Measurements from ENCODE around the gene HMG20B.
"Not testable (repeated sequence)": the region's sequence is repeated elsewhere in the genome, so short reads cannot be mapped to it uniquely, and the experiment has no call there.

HMG20B gene

DNA sequence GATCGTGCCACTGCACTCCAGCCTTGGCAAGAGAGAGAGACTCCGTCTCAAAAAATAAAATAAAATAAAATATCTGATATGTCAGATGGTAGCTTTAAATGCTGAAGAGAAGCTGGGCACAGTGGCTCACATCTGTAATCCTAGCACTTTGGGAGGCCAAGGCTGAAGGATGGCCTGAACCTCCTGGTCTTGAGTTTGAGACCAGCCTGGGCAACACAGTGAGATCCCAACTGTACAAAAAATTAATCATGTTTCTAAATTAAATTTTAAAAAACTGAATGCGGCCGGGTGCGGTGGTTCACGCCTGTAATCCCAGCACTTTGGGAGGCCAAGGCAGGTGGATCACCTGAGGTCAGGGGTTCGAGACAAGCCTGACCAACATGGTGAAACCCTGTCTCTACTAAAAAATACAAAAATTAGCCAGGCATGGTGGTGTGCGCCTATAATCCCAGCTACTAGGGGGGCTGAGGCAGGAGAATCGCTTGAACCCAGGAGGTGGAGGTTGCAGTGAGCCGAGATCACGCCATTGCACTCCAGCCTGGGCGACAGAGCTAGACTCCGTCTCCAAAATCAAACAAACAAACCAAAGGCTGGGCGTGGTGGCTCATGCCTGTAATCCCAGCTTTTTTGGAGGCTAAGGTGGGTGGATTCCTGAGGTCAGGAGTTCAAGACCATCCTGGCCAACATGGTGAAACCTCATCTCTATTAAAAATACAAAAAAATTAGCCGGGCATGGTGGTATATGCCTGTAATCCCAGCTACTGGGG lies 11.5 kb downstream of the HMG20B start:
- DNase-seq (ENCODE audit: low spot score), result not testable (repeated sequence)

DNA sequence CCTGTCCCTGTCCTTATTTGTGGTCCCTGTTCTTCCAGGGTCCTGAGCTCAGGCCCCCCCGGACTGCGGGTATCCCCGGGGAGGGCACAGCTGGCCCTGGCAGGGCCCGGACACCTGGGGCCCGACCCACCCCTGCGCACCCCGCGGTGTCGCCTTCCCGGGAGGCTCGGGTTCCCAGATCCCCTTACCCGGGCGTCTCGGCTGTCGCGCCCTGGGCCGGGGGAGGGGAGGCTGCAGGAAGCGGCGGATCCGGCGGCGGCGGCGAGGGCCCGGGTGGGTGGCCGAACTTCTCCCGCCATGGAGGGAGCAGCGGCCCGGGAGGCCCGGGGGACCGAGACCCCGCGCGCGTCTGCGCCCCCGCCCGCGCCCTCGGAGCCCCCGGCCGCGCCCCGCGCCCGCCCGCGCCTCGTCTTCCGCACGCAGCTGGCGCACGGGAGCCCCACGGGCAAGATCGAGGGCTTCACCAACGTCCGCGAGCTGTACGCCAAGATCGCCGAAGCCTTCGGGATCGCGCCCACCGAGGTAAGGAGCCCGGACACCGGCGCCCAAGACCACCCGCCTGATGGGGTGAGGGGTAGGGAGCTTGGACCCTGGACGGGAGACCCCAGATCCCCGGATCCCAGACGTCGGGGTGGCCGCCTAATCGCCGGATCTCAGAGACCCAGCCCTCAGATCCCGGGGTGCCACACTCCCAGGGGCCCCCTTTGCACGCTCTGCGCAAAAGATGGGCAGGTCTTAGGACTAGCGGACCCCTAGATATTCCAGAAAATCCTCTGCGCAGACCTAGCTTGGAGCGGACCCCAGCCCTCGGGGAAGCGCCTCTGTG lies 12.8 kb downstream of the HMG20B start, which contains the start of gene GIPC3:
GIPC3 (plus strand) TSS at position 178 of the 826 bp plus-strand sequence; CDS start at position 298, 120 bp downstream.
- no peak for DNase-seq (ENCODE audit: low spot score)

DNA sequence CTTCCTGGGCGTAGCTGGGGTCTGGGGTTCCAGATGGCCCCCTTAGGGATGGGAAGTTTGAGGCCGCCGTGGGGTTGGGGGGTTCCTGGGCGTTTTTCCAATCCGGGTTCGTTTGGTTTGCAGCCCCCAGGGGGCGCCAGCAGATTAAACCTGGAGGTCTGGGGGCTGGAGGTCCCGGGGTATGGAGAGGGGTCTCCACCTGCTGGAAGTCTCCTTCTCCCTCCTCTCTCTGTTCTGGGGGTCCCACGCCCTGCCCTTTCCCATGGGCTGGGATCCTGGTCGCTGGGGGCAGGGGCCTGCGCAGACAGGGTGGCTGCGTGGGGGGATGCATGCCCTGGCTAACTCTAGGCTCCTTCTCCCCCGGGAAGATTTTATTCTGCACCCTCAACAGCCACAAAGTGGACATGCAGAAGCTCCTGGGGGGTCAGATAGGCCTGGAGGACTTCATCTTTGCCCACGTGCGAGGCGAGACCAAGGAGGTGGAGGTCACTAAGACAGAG lies 13.4 kb downstream of the HMG20B start:
- DNase-seq (ENCODE audit: low spot score), result peak; percentile 53

DNA sequence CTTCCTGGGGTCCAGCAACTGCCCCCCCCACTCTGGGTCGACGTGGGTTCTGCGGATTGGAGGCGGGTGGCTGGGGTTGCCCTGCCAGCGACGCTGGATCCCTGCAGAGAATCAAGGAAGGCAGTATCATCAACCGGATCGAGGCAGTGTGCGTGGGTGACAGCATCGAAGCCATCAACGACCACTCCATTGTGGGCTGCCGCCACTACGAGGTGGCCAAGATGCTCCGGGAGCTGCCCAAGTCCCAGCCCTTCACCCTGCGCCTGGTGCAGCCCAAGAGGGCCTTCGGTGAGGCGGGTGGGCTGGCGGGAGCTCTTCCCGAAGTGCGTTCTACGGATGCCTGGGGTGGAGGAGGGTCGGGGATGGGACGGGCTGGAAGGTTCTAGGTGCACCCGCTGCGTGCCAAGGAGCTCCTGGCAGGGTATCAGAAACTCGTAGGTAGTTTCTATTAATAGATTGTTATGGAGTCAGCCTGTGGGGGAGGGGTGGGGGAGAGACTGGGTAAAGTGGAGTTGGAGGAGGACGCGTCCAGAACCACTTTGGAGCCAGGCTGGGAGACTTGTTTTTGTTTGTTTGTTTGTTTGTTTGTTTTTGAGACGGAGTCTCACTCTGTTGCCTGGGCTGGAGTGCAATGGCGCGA lies 14.1 kb downstream of the HMG20B start:
- DNase-seq (ENCODE audit: low spot score), result no peak

DNA sequence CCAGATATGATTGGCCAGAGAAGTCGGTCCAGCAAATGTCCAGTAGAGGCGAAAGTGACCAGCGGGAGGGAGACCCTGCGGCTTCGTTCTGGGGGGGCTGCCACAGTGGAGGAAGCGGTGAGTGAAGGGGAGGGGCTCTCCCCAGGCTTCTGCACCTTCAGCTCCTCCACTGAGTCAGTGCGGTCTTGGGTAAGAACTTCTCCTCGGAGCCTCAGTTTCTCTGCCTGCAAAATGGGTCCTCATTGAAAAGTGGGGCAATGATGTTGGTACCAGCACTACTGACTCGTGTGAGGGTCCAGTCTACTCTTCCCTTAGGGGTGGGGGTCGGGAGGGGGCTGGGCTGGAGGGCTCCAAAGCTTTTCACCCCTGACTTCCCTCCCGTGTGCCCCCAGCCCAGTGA lies 16.7 kb downstream of the HMG20B start:
- no peak for DNase-seq (ENCODE audit: low spot score)

DNA sequence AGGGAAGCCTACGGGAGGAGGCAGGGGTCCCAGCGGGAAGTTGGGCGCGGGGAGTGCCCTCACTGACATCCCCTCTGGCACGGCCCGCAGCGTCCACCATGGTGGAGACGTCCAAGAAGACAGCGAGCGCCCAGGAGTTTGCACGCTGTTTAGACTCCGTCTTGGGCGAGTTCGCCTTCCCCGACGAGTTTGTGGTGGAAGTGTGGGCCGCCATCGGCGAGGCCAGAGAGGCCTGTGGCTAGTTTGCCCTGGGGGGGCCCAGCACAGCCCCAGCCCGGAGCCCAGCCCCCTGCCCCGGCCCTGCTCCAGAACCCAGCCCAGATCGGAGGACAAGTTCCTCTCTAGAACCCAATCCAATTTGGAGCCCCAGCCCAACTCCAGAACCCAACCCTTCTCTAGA lies 17.2 kb downstream of the HMG20B start:
- no peak for DNase-seq (ENCODE audit: low spot score)

DNA sequence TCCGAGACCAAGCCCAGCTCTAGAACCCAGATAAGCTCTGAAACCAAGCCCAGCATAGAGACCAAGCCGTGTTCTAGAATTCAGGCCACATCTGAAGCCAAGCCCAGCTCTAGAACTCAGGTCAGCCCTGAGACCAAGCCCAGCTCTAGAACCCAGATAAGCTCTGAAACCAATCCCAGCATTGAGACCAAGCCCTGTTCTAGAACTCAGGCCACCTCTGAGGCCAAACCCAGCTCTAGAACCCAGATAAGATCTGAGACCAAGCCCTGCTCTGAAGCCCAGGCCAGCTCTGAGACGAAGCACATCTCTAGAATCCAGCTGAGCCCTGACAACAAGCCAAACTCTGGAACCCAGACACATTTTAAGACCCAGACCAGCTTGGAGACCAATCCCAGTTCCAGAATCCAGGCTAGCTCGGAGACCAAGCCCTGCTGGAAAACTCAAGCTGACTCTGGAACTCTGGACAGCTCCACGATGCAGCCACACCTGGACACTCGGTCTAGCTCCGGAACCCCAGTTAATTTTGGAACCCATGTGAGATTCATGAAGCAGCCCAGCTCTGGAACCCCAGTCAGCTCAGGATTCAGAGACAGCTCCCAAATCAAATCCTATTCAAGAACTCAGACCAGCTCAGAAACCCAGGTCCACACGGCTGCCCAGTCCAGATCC lies 18.4 kb downstream of the HMG20B start:
- DNase-seq (ENCODE audit: low spot score), result no peak

DNA sequence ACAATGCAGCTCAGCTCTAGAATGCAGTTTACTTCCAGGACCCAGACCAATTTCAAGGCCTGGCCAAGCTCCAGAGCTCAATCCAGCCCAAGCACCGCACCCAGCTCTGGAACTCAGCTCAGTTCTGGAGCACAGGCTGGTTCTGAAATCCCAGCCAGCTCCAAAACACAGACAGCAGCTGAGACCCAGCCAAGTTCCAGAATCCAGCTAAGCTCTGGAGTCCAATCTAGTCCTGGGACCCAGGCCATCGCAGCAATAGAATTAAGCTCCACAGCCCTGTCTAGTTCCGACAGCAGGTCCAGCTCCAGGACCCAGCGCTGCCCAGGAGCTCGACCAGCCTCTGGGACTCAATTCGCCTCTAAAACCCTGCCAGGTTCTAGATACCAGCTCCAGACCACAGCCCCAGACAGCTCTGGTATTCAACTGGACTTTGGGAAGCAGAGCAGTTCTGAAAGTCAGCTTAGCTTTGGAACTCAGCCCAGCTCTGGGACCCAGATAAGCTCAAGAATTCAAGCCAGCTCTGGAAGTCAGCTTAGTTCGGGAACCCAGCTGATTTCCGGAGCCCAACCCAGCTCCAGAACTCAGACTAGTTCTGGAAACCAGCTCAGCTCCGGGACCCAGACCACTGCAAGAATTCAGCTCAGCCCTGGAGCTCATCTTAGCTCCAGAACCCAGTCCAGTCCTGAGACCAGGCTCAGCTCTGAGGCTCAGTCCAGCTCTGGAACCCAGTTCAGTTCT lies 19.3 kb downstream of the HMG20B start:
- DNase-seq (ENCODE audit: low spot score), result no peak

DNA sequence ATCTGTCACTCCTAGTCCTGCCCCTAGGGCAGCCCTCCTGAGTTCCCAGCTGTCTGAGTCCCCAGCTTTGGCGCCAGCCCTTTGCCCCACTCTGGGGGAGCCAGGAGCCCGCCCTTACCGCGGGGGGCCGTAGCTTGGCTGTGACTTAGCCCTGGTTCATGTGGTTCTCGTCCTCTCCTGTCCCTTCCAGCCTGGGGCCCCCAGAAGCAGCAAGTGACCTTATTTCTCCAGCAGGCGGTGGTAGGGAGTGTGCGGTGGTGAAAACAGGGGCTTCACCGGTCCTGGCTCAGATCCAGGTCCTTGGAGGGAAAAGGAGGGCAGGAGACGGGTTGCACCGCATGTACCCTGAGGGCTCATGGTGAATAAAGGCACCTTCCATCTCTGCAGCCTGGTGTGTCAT lies 20.4 kb downstream of the HMG20B start:
- DNase-seq (ENCODE audit: low spot score), result no peak

DNA sequence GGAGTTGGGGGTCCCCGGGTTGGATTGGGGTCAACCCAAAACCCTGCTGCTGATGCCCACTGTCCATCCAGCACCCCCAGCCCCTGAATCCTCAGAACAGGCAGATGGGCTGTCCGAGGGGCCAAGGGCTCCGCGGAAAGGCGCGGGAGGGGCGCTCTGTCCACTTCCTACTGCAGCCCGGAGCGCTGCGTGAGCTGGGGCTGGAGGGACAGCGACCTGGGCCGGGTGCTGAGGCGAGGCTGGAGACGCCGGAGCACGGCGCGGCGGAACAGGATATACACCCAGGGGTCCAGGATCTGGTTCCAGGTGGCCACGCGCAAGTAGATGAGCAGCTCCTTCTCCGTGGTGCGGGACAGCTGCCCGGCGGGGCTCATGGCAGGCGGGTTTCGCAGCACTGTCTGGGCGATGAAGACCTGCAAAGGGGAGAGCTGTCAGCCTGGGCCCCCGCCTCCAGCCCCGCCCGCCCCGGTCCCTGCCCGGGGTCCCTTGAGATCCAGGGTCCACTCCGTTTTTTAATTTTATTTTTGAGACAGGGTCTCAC lies 22.8 kb downstream of the HMG20B start:
- DNase-seq (ENCODE audit: low spot score), result no peak

DNA sequence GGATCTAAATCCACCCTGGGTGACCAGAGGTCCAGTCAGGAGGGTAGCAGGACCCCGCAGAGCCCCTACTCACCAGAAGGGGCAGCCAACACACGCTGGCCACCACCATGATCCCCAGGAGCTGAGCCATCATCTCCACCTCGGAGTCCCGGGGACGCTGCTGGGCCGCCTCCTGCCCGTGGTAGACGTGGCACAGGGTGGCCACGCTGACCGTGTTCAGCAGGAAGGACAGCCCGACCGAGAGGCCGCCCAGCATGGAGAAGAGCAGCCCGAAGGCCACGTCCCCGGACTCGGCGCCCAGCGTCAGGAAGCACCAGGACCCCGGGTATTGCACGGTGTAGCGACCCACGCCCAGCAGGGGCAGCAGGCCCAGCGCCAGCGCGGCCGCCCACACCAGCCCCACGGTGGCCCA lies 27.0 kb downstream of the HMG20B start:
- DNase-seq (ENCODE audit: low spot score), result no peak

DNA sequence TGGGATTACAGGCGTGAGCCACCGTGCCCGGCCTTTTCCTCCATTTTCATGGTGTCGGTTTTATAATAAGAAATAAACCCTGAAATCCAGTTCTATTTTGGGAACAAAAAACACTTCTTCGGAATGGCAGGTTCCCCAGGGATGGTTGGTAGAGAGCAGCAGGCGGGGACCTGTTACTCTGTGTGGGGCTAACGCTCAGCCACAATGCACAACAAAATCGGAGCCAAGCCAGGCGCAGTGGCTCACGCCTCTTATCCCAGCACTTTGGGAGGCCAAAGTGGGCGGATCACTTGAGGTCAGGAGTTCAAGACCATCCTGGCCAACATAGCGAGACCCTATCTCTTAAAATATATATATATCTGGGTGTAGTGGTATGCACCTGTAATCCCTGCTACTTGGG lies 28.3 kb downstream of the HMG20B start:
- DNase-seq (ENCODE audit: low spot score), result no peak

DNA sequence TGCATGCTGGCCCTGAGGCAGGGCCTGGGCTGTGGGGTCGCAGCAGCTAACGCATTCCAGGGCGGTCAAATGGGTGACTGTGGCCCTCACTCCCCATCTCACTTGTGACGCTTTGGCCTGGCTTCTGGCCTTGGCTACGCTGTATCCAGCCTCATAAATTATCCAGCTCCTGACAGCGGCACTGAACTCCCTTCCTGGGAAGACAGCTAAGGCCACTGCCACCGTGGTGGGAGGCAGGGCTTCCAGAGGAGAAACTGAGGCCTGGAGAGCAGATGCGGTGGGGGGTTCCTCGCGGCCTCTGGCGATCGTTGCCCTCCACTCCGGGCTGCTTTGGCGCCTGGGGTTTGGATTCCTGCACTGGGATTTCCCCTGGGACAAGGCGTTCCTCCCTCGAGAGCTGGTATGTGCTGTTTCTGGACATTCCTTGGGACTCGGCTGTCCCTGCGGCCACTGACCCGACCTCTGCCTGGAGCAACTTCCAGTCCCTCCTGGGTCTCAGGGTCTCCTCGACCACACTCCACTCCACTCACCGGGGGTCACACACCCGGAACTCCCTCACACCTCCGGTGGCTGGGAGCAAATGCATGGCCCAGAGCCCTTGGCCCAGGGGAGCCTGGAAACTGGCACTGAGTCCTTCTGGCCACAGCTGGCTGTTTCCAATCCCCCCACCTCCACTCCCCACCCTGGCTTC lies 30.5 kb downstream of the HMG20B start:
- no peak for DNase-seq (ENCODE audit: low spot score)

DNA sequence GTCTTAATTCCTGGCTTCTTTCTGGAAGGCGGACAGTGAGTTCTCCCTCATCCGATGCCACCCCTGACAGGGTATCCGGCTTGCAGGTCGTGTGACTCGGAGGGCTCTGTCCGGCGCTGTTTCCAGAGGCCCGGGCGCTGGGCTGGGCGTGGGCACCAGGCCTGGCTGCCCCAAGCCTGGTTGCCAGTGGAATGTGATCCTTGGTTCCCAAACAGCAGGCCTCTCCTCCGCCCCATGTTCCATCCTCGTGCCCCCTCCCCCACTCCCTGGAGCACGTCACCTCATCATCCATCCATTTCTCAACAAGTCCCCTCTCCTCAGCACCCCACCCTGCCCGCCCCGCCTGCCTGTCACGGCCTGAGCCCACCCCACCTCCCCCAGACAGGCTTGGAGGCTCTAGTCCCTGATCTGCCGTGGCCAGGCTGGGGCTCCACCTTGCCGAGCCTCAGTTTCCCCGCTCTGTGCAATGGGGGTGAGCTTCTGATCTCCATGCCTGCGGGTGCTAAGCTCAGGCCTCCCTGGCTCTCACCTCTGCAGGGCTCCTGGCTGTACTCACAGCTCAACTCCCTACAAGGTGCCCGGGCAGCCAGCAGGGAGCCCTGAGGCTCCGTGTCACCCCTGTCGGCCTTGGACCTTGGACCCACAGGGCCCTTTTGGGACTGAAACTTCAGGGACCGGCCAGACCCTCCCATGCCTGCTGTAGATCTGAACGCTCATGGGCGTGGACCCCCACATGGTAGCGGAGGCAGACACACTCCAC lies 31.7 kb downstream of the HMG20B start:
- no peak for DNase-seq (ENCODE audit: low spot score)

DNA sequence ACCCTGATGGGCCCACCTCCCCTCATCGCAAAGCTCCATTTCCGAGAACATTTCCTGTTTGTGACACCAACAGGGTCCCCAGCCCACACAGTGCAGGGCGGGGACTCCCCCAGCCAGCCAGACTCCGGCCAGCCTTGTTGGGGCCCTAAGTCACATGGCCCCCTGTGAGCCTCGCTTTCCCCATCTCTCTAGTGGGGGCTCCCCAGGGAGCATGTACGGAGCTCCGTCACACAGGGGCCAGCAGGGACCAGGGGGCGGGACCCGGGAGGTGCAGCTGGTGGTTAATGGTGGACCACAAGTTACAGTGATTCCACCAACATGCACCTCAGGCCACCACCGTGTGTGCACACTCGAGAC lies 32.2 kb downstream of the HMG20B start:
- DNase-seq (ENCODE audit: low spot score), result peak; percentile 54

DNA sequence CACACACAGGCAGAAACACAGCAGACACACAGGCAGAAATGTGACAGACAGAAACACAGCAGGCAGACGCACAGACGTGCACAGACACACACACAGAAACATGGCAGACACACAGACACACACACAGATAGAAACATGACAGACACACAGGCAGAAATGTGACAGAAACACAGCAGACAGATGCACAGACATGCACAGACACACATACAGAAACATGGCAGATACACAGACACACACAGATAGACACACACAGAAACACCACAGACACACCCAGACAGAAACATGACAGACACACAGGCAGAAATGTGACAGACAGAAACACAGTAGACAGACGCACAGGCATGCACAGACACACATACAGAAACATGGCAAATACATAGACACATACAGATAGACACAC lies 32.6 kb downstream of the HMG20B start:
- DNase-seq (ENCODE audit: low spot score), result no peak

DNA sequence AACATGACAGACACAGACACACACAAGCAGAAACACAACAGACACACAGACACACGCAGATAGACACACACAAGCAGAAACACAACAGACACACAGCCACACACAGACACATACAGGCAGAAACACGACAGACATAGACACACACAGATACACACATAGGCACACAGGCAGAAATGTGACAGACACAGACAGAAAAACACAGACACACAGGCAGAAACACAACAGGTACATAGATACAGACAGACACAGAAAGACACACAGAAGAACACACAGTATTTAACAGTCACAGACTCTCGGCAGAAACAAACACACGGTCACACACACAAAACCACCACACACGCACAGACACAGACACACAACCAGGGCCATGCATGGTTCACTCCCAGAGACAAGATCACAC lies 33.0 kb downstream of the HMG20B start:
- DNase-seq (ENCODE audit: low spot score), result no peak

DNA sequence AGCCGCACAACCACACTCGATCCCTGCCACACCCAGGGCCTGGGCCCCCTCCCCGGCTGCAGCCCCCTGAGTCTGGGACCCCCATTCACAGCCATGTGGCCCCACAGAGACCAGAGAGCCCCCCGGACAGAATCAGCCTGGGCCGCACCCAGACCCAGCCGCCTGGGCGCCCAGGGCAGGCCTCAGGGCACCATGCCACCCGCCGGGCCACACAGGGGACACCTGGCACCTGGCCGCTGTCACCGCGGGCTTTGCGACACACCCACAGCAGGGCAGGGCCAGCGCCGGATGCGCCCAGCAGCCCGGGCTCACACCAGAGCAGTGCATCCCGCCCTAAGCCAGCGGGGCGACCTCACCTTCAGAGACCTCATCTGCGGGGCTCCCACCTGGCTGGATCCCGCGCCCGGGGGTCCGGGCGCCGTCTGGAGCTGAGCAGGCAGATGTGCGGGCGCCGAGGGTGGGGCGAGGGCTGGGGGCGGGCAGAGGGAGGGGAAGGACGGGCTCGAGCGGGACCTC lies 33.5 kb downstream of the HMG20B start:
- peak; percentile 22 for DNase-seq (ENCODE audit: low spot score)

DNA sequence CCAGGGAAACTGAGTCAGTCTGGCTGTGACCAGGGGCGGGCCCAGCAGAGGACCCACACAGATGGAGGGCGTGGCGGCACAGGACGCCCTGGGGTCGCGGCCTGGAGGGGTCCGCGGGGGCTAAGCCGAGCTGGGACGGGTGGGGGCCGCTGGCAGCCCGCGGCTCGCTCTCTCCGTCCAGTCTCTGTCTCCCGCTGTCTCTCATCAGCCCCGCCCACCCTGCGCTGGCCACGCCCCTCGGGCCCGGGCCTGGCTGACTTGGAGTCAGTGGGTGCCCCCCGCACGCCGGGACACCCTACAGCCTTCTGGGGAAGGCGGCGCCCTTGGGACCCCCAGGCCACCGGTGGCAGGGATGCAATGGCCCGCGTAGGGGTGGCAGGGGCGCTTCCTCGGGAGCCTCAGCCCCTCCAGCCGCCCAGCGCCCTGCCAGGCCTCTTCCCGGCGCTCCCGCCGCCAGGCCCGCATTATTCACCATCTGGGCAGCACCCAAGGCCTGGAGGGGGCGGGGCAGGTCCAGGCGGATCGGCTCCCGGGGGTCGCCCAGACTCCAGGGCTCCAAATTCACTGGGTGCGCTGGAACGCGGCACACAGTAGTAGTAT lies 34.0 kb downstream of the HMG20B start, which contains the start of gene TBXA2R:
TBXA2R (minus strand) TSS at position 186 of the 600 bp plus-strand sequence. CDS start 6,241 bp downstream, outside the sequence.
- peak; percentile 41 for DNase-seq (ENCODE audit: low spot score)
